ENCODE results near the gene RAB17. TPM values are rescaled to one million over a fixed set of nuclear protein-coding genes. Genes with fewer than 3 reads are reported as not detected.

RAB17 gene
- total RNA-seq, 2 donors from 2014 or later: 12.6 to 13.6 TPM

DNA sequence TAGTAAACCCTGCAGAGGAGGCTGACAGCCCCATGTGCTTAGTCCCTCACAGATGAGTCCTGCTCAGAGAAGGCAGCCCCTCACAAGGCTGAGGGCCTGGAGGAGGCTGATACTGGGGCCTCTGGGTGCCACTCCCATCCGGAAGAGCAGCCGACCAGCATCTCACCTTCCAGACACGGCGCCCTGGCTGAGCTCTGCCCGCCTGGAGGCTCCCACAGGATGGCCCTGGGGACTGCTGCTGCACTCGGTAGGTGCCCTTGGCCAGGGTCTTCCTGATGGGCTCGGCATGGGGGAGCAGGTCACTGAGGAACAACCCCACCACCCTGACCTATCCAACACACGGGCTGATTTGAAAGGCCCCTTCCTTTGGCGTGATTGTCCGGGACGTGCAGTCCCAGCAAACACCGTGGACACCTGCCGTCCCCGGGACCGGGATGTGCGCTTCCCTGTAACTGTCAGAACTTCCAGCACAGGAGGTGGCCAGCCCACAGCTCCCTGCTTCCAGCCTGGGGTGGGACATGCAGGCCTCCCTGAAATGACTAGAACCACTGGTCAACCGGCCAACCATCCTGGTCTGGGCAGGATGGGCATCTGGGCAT is 64.9 kb downstream of the RAB17 start:
- Histone ChIP-seq H3K27me3 (replicated peaks; ENCODE audit: insufficient read depth) (no peaks in the 10 kb centered on the region), H3K4me1 (replicated peaks) (no peaks in the 10 kb centered on the region), H3K27ac (peak overlapping the region in 1 of 2 donors; percentile 9), H3K9me3 (no peaks in the 10 kb centered on the region), H3K36me3 (no peaks in the 10 kb centered on the region), H3K4me3 (no peak overlapping the region)
- DNase-seq (ENCODE audit: low spot score): no peak
- TF ChIP-seq POLR2AphosphoS5 (IDR thresholded peaks at IDR 0.05): no peak
- TF ChIP-seq, protein P1, sequence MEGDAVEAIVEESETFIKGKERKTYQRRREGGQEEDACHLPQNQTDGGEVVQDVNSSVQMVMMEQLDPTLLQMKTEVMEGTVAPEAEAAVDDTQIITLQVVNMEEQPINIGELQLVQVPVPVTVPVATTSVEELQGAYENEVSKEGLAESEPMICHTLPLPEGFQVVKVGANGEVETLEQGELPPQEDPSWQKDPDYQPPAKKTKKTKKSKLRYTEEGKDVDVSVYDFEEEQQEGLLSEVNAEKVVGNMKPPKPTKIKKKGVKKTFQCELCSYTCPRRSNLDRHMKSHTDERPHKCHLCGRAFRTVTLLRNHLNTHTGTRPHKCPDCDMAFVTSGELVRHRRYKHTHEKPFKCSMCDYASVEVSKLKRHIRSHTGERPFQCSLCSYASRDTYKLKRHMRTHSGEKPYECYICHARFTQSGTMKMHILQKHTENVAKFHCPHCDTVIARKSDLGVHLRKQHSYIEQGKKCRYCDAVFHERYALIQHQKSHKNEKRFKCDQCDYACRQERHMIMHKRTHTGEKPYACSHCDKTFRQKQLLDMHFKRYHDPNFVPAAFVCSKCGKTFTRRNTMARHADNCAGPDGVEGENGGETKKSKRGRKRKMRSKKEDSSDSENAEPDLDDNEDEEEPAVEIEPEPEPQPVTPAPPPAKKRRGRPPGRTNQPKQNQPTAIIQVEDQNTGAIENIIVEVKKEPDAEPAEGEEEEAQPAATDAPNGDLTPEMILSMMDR (IDR thresholded peaks at IDR 0.05): no peak
- TF ChIP-seq POLR2A (IDR thresholded peaks at IDR 0.05): no peak
- 95% methylated on average over 14 of the region's 17 CpGs for WGBS
- intact Hi-C loops (cut with DNase I): no loop called here

DNA sequence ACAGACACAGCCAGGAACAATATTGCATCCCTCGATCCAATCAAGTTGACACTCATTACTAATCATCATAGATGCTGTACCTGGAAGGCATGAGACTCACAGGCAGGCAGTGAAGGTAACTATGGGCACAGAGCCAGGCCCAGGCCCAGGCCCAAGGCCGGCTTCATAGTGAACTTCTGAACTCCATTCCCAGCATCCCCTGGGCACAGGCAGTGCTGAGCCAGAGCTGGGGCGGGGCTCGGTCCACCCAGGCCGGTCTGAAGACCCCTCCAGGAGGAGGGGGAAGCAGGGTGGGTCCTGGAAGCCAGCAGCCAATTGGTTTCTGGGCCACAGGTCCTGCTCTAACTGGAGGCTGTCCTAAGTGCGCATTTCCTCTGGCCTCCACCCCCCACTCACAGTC is 65.9 kb downstream of the RAB17 start:
- no peaks in the 10 kb centered on the region for H3K9me3 ChIP-seq
- H3K27me3 ChIP-seq (replicated peaks; ENCODE audit: insufficient read depth): no peaks in the 10 kb centered on the region
- TF ChIP-seq, protein P1 (IDR thresholded peaks at IDR 0.05): no peak
- TF ChIP-seq POLR2A (IDR thresholded peaks at IDR 0.05) (no peak), POLR2AphosphoS5 (IDR thresholded peaks at IDR 0.05) (no peak)
- no peaks in the 10 kb centered on the region for H3K4me1 ChIP-seq (replicated peaks)
- peak overlapping the region in 1 of 2 donors; percentile 13 for H3K27ac ChIP-seq
- DNase-seq (ENCODE audit: low spot score): no peak
- intact Hi-C loops (cut with DNase I): no loop called here
- WGBS: 66% methylated on average over 6 of the region's 6 CpGs
- no peak overlapping the region for H3K4me3 ChIP-seq
- no peaks in the 10 kb centered on the region for H3K36me3 ChIP-seq

Small RNAs within 50 kb of the gene (small RNA-seq; reads per million reads assigned to genes)
- 0 reads per million in 2 donors for gene RNU6-1140P

Other genes starting within 250 kb of the RAB17 start
- gene COL6A3, start 176.6 kb downstream of the RAB17 start, total RNA-seq: 10 to 100 TPM; 26.9 to 86.9 TPM
- gene MLPH, start 103.5 kb downstream of the RAB17 start, total RNA-seq: 100 to 1,000 TPM; 371 to 393 TPM
- gene PRLH, start 24.2 kb downstream of the RAB17 start, total RNA-seq: not detected
- gene LRRFIP1, start 36.9 kb upstream of the RAB17 start, total RNA-seq: 10 to 100 TPM; 66.1 to 73.1 TPM
- gene RBM44, start 208.0 kb upstream of the RAB17 start, total RNA-seq: 1 to 10 TPM in 1 of 2 donors, under 1 TPM in 1; 0.23 to 6.0 TPM

All from prostate gland (tissue), 2 donors.